Skeletal muscle satellite cell (primary cell): ENCODE measurements around the gene YWHAE.
"Not testable (repeated sequence)": the region's sequence is repeated elsewhere in the genome, so short reads cannot be mapped to it uniquely, and the experiment has no call there.

Experiments used
- H3K27me3 ChIP-seq: 2 replicates; pipeline ENCODE4 v1.7.0; 2013; ENCODE audit warnings: low read length; ENCODE audit not compliant: control insufficient read depth, insufficient read depth
- H3K36me3 ChIP-seq: 2 replicates; pipeline ENCODE4 v1.7.0; 2013; ENCODE audit warnings: mild to moderate bottlenecking, control low read depth, low read length; ENCODE audit not compliant: insufficient read depth
- H3K4me1 ChIP-seq: 2 replicates; pipeline ENCODE4 v1.7.0; 2013; ENCODE audit warnings: low read length; ENCODE audit not compliant: control insufficient read depth, insufficient read depth
- H3K4me2 ChIP-seq: 2 replicates; pipeline ENCODE4 v1.7.0; 2013; ENCODE audit warnings: mild to moderate bottlenecking, low read length
- H3K4me3 ChIP-seq: 2 replicates; pipeline ENCODE4 v1.7.0; 2013; ENCODE audit warnings: low read length
- H3K9ac ChIP-seq: 2 replicates; pipeline ENCODE4 v1.7.0; 2013; ENCODE audit warnings: mild to moderate bottlenecking, low read depth, low read length, moderate library complexity
- H3K9me3 ChIP-seq: replicated peaks from 2 replicates; pipeline ENCODE4 v1.7.0; 2013; ENCODE audit warnings: mild to moderate bottlenecking, control low read depth, low read length

YWHAE gene

DNA sequence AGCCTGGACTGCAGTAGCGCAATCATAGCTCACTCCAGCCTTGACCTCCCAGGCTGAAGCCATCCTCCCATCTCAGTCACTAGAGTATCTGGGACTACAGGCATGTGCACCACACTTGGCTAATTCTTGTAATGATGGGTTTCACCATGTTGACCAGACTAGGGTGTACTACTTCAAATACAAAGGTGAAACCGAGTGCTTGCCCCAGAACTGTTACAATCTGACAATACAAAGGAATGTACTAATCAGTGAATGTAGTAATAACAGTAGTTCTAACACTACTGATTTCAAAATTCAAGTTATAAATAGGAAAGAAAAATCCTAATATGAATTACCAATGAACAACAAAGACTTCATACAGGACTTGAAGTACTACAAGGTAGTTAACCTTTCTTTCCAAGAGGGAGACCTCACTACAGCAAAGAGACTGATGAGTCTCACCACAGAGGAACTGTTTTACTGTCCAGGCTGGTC lies 31.6 kb upstream of the YWHAE start:
- H3K4me3 ChIP-seq = no peak overlapping the region
- no peaks in the 10 kb centered on the region for H3K9me3 ChIP-seq
- H3K9ac ChIP-seq = no peak overlapping the region
- H3K27me3 ChIP-seq = no peaks in the 10 kb centered on the region
- no peaks in the 10 kb centered on the region for H3K4me1 ChIP-seq
- peaks cover 48% of the 10 kb centered on the region for H3K36me3 ChIP-seq
- no peak overlapping the region for H3K4me2 ChIP-seq

DNA sequence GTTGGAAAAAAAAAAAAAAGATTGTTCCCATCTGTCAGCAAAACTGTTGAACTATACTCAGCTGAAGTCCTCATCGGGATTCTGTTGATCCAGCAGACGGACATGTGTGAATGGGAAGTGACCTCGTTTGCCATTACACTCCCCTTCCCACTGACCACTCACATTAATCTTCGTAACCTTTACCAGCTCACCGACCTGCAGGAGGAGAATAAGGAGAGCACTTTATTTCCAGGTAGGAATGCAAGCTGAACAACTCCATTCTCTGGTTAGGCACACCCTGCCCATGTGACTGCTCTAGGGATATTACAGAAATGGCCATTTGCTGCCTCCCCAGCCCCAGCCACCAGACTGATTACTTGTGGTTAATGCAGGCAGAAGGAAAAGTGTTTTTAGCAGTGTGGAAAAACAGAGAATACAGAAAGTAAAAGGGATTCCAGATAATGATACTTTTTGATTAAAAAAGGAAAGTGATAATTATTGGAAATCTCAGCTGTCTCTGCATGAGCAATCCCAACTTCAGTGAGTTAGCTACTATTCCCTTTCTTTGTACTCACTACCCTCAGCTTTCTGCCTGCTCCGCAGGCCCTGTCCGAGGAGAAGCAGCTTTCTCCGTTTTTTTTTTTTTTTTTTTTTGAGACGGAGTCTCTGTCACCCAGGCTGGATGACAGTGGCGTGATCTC lies 23.6 kb upstream of the YWHAE start:
- Histone ChIP-seq H3K27me3 (no peaks in the 10 kb centered on the region), H3K4me1 (peaks cover 28% of the 10 kb centered on the region), H3K36me3 (peaks cover 45% of the 10 kb centered on the region), H3K4me3 (no peak overlapping the region), H3K9ac (peak overlapping the region; percentile 48), H3K9me3 (no peaks in the 10 kb centered on the region), H3K4me2 (peak overlapping the region; percentile 65)

DNA sequence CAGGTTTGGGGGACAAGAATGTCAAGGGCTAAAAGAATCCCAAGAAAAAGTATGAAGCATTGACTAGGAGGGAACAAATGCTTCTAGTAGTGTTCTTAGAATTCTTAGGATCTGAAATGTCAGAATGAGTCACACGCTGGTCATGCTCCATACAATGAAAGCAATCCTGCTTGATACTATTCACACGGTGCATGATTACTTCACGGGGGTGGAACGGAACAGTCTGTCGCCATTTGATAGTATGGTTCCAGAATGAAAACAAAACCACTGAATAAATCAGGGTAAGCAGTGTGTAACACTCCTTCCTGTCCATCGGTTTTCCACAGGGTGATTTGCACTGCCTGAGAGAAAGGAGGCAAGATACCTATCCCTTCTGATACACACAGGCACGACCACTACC lies 22.9 kb upstream of the YWHAE start:
- Histone ChIP-seq H3K4me2 (peak overlapping the region; percentile 65), H3K36me3 (peaks cover 48% of the 10 kb centered on the region), H3K4me3 (no peak overlapping the region), H3K4me1 (peaks cover 28% of the 10 kb centered on the region), H3K9me3 (no peaks in the 10 kb centered on the region), H3K27me3 (no peaks in the 10 kb centered on the region), H3K9ac (peak overlapping the region; percentile 48)

DNA sequence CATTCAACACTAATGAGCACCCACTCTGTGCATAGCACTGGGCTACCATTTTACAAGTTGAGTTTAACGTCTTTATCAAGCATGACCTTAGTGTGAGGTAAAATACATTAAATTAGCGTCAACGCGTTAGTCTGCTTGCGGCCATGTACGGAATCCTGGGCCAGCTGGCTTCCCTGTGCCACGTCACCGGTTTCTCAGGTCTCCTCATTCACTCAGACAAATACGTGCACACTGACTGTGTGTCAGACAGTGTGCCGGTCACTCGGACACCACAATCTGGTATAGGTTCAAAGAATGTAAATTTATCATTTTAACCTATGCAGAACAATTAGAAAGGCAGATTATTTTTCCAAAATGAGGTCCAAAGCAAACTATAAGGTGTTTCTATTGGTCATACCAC lies 21.4 kb upstream of the YWHAE start:
- peaks cover 53% of the 10 kb centered on the region for H3K36me3 ChIP-seq
- peaks cover 28% of the 10 kb centered on the region for H3K4me1 ChIP-seq
- no peaks in the 10 kb centered on the region for H3K9me3 ChIP-seq
- no peak overlapping the region for H3K4me3 ChIP-seq
- no peak overlapping the region for H3K9ac ChIP-seq
- H3K4me2 ChIP-seq = no peak overlapping the region
- no peaks in the 10 kb centered on the region for H3K27me3 ChIP-seq

DNA sequence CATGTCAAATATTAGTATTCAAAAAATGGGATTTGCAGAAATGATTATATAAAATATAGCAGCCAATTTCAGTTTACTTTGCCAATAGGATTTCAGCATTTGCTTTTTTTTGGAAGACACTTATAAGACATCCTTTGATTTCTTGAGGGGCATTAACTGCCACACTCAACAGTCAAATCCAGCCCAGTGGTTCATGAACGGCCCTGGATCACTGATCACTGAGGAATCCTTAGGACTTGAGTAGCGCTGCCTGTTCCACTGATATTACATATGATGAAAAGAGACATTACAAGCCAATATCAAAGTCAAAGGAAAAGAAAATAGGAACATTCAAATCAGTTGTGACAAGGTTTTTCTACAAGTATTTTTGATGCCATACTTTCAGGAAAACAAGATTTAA lies 21.0 kb upstream of the YWHAE start:
- H3K4me1 ChIP-seq = peaks cover 28% of the 10 kb centered on the region
- H3K9me3 ChIP-seq = no peaks in the 10 kb centered on the region
- H3K27me3 ChIP-seq = no peaks in the 10 kb centered on the region
- no peak overlapping the region for H3K4me3 ChIP-seq
- H3K4me2 ChIP-seq = no peak overlapping the region
- peaks cover 49% of the 10 kb centered on the region for H3K36me3 ChIP-seq
- no peak overlapping the region for H3K9ac ChIP-seq

DNA sequence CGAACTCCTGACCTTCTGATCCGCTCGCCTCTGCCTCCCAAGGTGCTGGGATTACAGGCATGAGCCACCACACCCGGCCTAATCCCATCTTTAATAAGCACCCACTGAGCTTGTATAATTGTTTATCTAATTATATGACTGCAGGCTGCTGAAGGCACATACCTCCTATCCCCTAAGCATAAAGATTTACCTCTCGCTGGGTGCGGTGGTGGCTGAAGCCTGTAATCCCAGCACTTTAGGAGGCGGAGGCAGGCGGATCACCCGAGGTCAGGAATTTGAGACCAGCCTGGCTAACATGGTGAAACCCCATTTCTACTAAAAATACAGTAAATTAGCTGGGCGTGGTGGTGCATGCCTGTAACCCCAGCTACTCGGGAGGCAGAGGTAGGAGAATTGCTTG lies 20.1 kb upstream of the YWHAE start:
- Histone ChIP-seq H3K4me3 (no peak overlapping the region), H3K36me3 (peaks cover 41% of the 10 kb centered on the region), H3K4me1 (peaks cover 28% of the 10 kb centered on the region), H3K4me2 (no peak overlapping the region), H3K9ac (no peak overlapping the region), H3K27me3 (no peaks in the 10 kb centered on the region), H3K9me3 (no peaks in the 10 kb centered on the region)

- not testable (repeated sequence) for H3K27me3 ChIP-seq
Measured at GRCh38 chr17:1418476-1418875, 18.5 kb upstream of the YWHAE start.

DNA sequence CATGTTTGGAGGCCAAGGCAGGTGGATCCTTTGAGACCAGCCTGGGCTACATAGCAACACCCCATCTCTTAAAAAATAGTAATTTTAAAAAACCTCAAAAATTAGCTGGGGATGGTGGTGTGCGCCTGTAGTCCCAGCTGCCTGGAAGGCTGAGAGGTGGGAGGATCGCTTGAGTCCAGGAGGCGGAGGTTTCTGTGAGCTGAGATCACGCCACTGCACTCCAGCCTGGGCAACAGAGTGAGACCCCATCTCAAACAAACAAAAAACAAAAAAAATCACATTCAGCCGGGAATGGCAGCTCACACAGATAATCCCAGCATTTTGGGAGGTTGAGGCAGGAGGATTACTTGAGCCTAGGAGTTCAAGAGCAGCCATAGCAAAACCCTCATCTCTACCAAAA lies 16.4 kb upstream of the YWHAE start:
- Histone ChIP-seq H3K9ac (no peak overlapping the region), H3K4me3 (no peak overlapping the region), H3K36me3 (peaks cover 27% of the 10 kb centered on the region), H3K27me3 (no peaks in the 10 kb centered on the region), H3K4me2 (no peak overlapping the region), H3K9me3 (no peaks in the 10 kb centered on the region), H3K4me1 (peaks cover 23% of the 10 kb centered on the region)

More at GRCh38 chr17:1418476-1418875, 18.5 kb upstream of the YWHAE start:
- H3K4me2 ChIP-seq, H3K4me3 ChIP-seq, H3K9ac ChIP-seq, H3K9me3 ChIP-seq: not testable (repeated sequence)
- H3K36me3 ChIP-seq = peaks cover 35% of the 10 kb centered on the region
- peaks cover 29% of the 10 kb centered on the region for H3K4me1 ChIP-seq

- H3K9me3 ChIP-seq = no peaks in the 10 kb centered on the region
- H3K4me1 ChIP-seq = peaks cover 23% of the 10 kb centered on the region
- H3K36me3 ChIP-seq = peaks cover 11% of the 10 kb centered on the region
- no peak overlapping the region for H3K4me3 ChIP-seq
- H3K27me3 ChIP-seq = no peaks in the 10 kb centered on the region
- H3K9ac ChIP-seq = no peak overlapping the region
- no peak overlapping the region for H3K4me2 ChIP-seq
Measured at GRCh38 chr17:1414634-1415033, 14.6 kb upstream of the YWHAE start.

- Histone ChIP-seq H3K4me2 (no peak overlapping the region), H3K27me3 (no peaks in the 10 kb centered on the region), H3K36me3 (peaks cover 11% of the 10 kb centered on the region), H3K4me1 (peaks cover 23% of the 10 kb centered on the region), H3K9me3 (no peaks in the 10 kb centered on the region), H3K4me3 (no peak overlapping the region), H3K9ac (no peak overlapping the region)
Measured at GRCh38 chr17:1414001-1414574, 14.1 kb upstream of the YWHAE start.

- H3K4me3 ChIP-seq = no peak overlapping the region
- H3K27me3 ChIP-seq = no peaks in the 10 kb centered on the region
- no peak overlapping the region for H3K9ac ChIP-seq
- no peaks in the 10 kb centered on the region for H3K9me3 ChIP-seq
- peaks cover 23% of the 10 kb centered on the region for H3K4me1 ChIP-seq
- peaks cover 11% of the 10 kb centered on the region for H3K36me3 ChIP-seq
- H3K4me2 ChIP-seq = peak overlapping the region; percentile 10
Measured at GRCh38 chr17:1413281-1413791, 13.3 kb upstream of the YWHAE start.
